Cerebellar nuclear complex (tissue), 1 donor: ENCODE data around the gene RAD51B.

ENCODE experiments used
- DNase-seq, 2 experiments: peaks; one replicate each; lab custom pipeline; 2025; lab: John Stamatoyannopoulos, UW

Gene RAD51B

DNA sequence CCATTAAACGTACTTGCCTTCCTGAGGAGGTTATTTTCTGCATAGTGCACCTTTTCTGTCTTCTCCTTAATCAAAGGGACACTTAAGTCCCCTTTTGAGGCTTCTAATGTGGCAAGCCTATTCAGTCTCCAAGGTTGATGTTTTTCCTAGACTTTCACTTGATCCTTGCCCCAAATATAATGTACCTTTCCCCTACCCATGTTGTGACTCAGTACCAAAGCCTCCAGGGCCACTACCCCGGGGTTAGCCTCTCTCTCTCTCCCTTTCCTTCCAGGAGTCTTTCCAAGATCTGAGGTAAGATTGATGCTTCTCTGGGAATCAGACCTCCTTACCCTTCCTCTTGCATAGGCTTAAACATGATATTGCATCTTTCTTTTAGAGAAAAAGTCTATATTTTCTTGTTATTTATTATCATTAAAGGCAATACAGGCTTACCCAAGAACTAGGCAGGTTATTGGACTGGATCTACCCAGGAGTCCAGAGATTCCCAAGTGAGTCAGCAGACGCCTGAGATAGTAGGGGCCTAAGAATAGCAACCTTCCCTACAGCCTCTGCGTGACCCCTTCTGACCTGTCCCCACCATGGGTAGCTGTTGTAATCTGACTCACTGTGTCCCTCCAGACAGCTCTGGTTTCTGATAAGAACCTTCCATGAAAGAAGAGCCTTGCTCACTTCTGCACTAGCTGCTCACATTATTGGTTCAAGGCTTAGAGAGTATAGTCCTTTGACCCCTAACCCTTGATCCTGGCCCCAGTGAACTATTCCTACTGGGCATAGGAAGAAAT lies 800.4 kb downstream of the RAD51B start:
- DNase-seq = no peak

DNA sequence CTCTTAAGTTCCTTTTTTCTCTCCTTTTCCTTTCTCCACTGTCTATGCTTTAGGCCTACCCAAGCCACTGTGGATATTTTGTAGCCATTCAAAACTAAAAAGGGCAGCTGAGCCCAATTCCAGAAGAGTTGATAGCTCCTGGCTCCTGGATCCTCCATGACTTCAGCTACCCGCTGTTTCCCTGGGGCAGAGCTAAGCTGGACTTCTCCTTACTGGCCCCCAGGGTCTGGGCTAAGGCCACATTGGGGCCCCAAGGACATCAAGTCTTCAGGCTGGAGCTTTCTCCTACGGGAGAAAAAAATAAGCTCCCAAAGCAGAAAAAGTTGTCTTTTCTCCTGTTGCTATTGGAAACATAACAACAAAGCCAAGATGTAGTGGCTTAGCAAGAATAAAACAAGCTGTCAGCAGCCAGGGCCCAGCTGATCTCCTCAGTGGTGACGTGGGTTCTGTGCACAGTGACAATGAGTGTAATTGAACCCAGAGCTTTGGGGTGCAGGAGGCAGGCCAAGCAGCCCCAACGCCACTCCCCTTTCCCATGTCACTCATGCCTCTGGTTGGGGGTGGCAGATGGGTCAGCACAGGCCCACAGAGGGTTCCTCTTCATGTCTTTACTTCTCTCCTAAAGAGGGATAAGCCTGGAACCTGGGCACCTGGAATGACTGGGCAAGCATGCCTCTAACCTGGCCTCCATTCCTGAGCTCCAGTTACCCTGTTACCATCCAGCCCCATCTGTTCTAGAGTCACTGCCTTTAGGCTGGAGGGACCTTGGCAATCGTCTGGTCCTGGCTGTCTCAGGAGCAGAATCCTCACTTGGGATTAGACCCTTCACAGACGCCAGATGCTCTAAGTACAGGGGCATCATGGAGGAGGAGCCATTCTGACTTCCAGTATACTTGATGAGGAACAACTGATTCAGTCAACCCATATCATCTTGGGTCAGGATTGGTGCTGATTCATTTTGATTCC lies 802.1 kb downstream of the RAD51B start:
- no peak for DNase-seq

DNA sequence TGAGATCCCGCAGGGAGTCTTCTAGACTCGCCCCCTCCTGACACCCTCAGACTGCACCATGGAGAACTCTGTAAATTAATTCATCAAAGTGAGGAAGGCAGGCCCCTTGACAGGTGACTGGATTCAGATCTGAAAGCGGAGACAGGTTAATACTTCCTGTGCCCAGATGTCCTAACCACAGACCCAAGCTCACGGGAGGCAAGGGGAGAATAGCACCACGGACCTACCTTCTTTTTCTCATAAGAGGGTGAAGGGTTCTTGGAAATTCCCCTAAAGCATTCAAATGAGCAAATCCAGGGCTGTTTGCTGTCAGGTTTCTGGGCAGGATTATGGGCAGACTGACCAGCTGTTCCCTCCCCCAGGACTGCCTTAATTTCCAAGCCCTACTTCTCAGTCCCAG lies 803.3 kb downstream of the RAD51B start:
- no peak for DNase-seq

DNA sequence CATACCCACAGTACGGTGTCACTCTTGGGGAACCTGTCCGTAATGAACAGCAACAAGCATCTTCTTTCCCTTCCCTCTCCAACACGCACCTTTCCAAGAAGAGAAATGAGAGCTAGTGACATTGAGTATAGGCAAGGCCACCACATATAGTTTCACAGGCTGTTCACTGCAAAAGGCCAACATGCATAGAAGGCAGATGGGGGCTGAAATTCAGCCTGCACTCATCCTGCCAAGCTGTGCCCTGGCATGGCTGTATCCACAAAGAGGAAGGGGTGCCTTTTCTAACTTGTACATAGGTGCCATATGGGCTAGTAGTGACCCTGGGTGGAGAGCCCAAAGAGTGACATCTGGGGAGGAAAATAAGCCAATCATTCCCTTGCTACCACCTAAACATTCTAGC lies 803.7 kb downstream of the RAD51B start:
- DNase-seq = no peak

DNA sequence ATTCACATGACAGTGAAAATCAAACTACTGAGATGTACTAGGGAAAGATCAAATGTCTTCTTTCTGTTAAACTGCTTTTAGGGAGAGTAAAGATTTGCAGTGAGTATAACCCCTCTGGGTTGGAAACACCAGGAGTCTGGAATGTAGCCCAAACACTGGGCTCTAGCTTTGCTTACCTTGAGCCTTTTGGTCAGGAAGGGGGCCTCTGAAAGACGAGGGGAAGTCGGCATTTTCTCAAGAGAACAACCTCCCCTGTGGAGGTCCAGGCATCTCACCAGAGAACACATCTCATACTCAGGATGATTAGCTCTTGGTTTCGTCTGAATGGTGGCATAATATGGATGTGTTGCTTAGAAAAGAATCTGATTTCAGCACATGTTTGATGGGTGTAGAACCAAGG lies 804.2 kb downstream of the RAD51B start:
- no peak for DNase-seq

DNA sequence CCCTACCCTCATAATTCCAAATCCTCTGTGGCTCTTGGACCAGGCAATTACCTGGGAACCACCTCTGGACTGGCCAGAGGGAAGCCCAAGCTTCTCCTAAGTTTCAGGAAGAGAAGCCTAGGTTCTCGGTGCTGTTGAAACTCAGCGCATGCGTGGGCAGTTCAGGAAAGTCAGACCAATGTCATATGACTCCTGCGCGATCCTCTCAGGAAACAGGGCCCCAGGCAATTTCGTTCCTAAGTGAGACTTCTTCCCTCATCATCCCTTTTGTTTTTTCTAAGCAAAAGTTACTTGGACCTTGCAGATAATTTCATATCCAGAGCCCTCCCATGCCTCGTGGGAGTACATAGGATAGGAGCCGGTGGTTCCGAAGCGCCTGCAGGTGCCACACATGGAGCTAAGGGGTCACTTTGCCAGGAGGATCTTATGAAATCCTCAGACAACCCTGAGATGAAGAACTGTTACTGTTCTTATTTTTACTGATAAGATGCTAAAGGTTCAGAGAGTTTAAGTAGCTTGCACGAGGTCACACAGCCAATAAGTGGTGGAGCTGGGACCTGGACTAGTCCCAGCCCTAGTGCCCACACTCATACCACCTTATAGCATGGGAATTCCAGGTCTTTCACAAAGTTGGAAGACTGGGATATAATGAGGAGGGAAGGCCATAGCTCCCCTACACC lies 805.1 kb downstream of the RAD51B start:
- no peak for DNase-seq

DNA sequence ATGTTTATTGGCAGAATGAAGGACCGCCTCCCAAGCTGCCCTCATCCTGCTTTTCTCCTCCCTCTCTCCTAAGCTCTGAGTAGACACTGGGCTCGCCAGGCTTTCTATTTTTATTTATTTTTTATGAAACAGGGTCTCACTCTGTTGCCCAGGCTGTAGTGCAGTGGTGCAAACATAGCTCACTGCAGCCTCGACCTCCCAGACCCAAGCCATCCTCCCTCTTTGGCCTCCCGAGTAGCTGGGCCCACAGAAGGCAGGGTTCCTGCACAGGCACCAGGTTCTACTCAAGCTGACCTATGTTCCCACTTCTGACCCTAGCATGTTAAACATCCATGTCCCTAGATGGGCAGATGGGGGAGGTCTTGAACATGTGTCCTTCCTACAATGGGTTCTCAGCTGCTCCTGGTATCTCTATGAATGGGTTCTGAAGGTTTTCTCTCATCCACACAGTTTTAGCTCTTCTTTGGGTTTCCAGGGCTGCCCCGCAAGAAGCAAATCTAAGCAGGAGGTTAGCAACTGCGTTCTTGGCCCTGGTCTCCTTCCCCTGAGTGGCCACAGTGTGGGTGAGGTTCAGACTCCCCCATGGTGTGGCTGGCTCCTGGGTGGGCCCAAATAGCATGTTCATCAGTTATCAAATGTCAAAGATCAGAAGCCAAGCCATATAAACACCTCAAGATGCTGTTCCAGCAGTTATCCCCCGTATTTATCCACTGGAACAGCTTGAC lies 805.9 kb downstream of the RAD51B start:
- DNase-seq = no peak

DNA sequence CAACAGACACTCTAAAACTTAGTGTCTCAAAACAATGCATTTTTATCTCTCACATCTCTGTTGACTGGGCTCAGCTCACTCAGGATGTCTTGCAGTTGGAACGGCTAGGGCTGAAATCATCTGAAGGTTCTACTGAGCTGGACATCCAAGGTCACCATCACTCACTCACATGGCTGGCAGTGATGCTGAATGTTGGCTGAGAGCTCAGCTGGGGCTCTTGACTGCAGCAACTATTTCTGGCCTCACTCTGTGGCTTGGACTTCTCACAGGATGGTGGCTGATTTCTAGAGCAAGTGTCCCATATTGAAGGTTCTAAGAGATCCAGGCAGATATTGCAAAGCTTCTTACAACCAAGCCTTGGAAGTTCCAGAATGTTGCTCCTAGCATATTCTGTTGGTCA lies 806.8 kb downstream of the RAD51B start:
- no peak for DNase-seq

DNA sequence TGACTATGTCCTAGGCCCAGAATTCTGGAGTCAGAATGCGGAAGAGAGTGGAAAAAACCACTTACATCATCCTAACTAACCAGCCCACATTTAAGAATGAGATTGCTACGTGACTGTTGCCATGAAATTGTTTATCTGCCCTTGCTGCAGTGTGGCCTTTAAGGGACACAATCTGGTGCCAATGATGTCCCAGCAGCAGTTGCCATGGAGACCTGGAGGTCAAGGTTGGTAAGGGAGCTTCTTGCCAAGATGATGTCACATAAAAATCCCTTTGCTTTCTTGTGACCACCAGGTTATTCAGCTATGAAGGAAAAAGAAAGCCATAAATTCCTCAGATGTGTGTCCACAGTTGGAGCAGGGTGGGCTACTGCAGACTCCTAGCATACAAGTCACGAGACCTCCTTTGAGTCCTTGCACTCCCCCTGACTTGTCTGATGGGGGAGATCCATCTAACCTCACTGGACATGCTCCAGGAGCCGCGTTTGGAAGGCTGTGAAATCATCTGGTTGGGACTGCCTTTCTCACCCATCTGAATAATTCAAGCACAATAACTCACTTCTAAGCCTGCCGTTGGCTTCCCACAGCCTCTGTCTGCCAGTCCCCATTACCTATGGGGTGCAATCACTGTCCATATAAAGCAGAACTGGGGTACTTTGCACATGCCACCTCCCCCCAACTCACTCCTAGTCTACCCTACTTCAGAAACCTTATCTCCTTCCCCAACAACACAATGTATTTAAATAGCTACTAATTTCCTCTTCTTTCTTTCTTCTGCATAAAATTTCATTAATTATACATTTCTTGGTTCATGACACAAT lies 807.7 kb downstream of the RAD51B start:
- DNase-seq = no peak

DNA sequence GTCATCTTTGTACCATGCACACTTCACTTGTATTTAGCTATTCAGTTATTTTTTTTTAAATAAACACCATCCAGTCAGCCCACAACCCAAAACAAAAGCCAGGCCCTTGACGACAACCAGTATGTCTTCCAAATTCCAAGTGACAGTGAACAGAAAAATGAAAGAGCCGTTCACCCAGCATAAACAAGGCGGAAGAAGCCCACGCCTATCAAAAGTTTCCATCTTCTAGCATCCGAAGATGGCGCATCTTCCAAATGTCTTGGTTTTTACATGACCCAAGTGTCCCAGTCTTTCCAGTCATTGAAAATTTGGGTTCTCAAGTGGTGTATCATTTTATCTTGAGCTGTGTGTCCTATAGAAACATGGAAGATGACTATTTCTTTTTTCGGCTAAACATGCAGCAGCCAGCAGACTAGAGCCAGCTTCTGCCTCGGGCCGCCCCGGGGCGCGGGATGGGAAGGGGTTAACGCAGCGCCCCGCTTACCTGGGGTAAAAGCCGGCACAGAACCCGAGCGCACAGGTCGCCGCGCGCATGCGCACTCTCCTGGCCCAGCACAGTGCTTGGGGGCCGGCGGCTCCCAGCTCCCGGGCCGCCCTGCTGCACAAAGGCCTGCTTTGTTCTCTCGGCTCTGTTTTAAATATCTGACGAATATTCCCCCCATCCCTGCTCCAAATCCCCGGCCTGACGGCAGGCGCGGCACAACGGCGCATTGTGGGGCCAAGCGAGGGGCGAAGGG lies 808.5 kb downstream of the RAD51B start:
- no peak for DNase-seq

DNA sequence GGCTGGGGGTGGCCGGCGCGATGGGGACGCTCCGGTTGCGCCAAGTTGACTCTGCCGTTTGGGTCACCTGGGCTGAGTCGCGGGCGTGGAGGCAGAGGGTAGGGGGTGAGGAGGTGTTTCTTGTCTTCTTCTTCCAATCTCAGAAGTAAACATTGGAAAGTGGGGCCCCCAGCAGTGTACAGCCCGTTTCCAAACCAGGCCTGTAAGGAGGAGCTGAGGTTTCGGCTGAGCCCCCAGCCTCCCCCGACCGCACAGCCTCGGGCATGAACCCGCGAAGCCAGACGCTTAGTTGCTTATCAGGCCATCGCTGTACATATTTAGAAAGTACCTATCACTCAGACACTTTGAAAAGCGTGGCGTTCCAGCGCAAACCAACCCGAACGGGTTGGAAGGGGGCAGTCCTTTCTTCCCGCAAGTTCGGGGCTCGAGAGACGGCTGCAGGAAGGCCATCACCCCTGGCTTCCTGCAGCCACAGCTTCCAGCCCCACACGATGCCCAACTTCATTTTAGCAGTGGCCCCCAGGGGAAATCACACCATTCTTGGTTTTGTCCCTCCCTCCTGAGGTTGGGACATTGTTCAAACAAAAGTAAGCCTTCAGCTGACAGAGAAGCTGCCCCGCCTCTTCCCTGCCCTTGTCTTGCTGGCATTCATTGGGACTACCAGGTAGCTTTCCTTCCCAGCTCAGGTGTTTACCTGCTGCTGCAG lies 809.2 kb downstream of the RAD51B start:
- DNase-seq = no peak

DNA sequence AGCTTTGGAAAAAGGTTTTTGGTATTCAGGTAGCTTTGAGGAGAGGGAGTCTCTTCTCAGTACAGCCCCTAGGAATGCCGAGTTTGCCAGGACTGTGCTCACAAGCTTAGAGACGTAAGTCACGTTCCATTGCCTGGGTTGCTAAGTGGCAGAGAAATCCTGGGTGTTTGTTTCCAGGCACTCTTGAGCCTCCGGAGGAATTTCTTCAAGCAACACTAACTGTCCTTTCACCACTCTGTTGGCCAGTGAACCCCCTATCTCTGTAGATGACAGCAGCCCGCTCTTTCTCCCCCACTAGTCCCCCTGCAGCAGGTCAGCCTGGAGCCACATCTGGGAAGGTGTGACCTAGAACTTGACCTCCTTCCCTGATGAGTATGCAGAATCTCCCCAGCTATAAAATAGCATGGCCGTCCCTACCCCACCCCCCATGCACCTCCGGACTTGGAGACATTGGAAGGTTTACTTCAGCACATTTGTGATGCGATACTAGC lies 810.5 kb downstream of the RAD51B start:
- no peak for DNase-seq

DNA sequence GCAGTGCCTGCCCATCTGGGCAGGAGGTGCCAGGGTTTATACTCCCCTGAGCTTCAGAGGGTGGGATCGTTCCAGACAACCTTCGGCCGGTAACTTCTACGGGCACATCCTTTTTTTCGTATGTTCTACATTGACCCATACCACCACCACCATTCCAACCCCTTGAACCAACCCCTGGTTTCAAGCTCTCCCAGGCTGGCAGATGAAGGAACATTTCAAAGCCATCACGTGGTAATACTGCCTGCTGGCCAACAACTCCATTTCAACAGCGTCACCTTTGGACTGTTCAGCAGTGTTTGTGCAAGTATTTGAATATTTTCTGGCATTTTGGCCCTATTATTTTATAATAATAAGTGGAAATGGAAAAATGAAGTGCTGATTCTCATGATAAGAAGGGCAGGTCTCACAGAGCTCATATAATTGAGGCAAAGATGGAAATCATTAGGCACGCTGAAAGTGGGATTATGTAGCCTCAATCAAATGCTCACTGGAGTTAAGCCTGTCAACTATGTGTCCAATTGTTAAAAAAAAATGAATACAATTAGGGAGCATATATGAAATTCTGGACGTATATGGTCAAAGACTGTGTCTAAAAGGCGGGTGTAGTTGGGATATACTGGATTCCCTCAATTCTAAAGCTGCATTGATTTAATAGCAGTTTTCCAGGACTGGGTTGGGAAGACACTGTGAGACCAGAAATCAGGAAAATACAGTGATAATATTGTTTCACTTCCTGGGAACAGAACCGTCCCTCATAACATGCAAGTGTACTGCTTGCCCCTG lies 811.2 kb downstream of the RAD51B start:
- DNase-seq = no peak

DNA sequence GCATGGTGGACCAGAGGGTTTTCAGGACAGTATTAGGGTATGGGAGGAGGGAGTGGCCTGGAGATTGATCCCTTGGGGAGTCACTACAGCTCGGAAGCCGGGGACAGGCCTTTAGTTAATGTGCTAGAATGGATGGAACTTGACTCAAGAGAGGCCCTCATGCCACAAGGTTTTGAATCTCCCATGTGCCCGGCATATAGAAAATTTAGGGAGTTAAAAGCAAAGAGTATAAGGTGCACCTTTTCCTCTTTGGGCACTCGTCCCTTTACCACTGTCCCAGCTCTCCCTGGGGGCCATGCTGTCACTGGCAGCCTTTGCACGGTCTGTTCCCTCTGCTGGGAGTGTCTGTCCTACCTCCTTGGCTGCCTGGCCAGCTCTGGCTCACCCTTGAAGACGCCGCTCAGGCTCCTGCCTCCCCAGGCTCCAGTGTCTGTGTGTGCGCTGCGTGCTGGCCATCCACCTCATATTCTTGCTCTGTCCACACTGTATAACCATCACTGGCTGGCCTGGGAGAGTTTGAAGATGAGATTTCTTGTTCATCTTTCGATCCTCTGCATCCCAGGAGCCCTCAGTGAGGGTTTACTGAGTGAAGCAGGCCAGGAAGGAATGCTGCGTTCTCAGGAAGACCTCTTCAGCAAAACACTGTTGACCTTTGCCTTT lies 811.9 kb downstream of the RAD51B start:
- no peak for DNase-seq

DNA sequence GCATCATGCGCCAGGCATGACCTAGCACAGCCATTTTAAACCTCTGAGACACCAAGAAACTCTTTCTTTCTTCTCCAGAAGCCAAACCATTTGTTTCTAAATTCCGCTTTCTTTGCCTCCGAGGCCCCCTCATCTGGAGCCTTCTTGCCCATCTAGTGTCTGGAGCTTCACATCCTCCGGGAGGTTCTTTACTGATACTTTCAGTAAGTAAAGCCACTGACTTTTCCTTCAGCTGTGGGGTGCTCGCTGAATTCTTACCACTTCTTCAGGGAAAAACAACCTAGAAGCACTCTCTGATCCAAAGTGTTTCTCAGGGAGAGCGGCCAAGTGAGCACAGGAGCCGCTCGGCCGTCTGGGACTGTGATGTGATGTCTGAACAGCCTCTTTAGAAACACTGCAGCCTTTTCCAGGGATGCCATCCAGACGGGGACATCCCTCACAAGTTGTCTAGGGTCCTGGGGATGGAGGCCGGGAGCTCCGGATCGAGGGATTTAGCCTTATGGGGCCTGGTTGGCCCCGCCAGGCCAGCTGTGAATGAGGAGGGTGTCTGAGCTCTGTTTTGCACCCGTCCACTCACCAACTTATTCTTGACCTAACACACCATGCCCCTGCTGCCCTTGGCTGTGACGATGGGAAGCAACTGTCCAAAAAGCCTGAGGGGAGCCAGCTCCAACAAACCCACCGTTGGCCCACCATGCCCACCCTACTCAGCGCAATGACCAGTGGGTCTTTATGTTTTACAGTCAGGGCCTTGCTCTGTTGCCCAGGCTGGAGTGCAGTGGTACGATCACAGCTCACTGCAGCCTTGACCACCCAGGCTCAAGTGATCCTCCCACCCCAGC lies 812.7 kb downstream of the RAD51B start:
- no peak for DNase-seq

DNA sequence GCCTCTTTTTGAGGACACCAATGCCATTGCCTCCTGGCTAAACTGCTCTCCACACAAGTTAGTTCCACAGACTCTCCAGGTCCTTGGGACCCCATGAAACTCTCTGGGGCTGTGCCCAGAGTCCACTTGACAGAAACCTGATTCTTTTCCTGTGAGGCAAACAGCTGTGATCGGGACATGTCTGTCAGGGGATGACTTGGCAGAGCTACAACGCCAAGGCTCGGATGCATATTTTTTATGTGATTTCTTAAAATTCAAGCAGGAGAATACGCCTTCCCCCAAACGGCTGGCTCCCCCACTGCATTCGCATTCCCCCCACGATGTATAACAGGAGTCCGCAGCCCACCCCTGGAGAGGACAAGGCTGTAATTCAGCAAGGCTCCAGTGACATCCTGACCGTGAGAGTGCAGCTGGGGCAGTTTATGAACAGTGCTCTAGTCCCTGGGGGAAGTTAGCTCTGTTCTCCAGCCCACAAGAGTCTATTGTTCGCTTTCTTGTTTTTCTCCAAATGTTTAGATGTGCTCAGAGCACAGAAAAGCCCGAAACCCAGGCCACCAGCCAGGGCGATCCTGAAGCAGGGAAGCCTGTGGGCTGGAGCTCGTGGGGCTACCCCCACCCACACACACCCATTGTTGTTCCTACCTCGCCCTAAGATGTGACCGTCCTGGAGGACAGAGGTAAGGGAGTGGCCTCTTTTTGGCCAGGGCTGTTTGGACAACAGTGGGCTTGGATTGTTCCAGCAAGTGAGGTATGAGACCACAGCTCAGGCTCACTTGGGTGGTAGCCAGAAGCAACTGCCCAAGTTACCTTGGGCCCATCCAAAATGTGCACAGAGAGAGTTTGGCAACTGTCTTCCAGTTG lies 813.8 kb downstream of the RAD51B start:
- no peak for DNase-seq
